ENCODE data around the gene KLRB1.
"Not testable (repeated sequence)": the region's sequence is repeated elsewhere in the genome, so short reads cannot be mapped to it uniquely, and the experiment has no call there.

Gene KLRB1

DNA sequence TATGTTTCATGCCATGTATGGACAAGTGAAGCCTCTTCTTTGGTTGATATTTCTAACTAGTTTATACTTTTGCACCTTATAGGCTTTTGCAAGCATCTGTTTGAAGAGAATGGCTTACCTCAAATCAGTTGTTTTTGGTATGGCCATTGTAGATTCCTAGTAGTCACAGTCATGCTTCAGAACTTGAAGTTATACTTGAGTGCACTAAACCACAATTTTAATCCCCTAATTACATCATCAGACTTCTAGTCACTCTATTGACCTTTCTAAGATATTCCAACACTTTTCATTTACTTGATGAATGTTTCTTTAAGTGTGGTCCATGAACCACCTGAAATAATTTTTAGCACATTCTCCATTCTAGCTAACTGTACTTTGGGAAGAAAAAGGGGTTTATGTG is 18.6 kb upstream of the KLRB1 start:
- Histone ChIP-seq H3K9ac (no peak overlapping the region), H3K4me2 (ENCODE audit: low read length) (no peak overlapping the region), H3K9me3 (ENCODE audit: control insufficient read depth, low read length) (no peaks in the 10 kb centered on the region), H3K36me3 (ENCODE audit: control insufficient read depth, insufficient read depth, low read length) (no peaks in the 10 kb centered on the region), H3K4me3 (ENCODE audit: low read depth, low read length) (no peak overlapping the region), H2AFZ (no peak overlapping the region), H3K79me2 (no peaks in the 10 kb centered on the region), H3K4me1 (no peaks in the 10 kb centered on the region), H3K27me3 (ENCODE audit: control insufficient read depth, insufficient read depth, low read length) (no peaks in the 10 kb centered on the region), H3K27ac (no peak overlapping the region)
- TF ChIP-seq, protein P1, sequence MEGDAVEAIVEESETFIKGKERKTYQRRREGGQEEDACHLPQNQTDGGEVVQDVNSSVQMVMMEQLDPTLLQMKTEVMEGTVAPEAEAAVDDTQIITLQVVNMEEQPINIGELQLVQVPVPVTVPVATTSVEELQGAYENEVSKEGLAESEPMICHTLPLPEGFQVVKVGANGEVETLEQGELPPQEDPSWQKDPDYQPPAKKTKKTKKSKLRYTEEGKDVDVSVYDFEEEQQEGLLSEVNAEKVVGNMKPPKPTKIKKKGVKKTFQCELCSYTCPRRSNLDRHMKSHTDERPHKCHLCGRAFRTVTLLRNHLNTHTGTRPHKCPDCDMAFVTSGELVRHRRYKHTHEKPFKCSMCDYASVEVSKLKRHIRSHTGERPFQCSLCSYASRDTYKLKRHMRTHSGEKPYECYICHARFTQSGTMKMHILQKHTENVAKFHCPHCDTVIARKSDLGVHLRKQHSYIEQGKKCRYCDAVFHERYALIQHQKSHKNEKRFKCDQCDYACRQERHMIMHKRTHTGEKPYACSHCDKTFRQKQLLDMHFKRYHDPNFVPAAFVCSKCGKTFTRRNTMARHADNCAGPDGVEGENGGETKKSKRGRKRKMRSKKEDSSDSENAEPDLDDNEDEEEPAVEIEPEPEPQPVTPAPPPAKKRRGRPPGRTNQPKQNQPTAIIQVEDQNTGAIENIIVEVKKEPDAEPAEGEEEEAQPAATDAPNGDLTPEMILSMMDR (IDR thresholded peaks at IDR 0.05), result no peak

DNA sequence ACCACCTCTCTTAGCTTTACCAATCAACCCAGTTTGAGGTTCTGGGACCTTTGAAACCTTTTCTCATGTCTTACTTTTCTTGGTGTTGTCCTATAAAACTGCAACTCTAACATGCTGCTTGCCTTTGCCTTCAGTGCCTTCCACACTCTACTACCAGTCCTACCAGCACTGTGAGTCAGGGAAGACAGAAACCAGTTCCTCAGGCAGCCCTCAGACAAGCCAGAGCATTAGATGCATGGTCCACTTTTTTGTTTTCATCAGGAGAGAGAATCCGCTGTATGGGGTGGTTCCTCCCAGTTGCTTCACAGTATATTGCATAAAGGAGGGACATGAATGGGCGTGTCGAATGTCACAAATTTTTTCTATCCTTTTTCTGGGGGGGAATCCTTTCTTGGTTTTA is 17.3 kb upstream of the KLRB1 start:
- Histone ChIP-seq H2AFZ (no peak overlapping the region), H3K27ac (no peak overlapping the region), H3K4me2 (ENCODE audit: low read length) (no peak overlapping the region), H3K9me3 (ENCODE audit: control insufficient read depth, low read length) (no peaks in the 10 kb centered on the region), H3K36me3 (ENCODE audit: control insufficient read depth, insufficient read depth, low read length) (no peaks in the 10 kb centered on the region), H3K4me3 (ENCODE audit: low read depth, low read length) (no peak overlapping the region), H3K4me1 (no peaks in the 10 kb centered on the region), H3K79me2 (no peaks in the 10 kb centered on the region), H3K9ac (no peak overlapping the region), H3K27me3 (ENCODE audit: control insufficient read depth, insufficient read depth, low read length) (no peaks in the 10 kb centered on the region)
- TF ChIP-seq, protein P1 (IDR thresholded peaks at IDR 0.05), result no peak

DNA sequence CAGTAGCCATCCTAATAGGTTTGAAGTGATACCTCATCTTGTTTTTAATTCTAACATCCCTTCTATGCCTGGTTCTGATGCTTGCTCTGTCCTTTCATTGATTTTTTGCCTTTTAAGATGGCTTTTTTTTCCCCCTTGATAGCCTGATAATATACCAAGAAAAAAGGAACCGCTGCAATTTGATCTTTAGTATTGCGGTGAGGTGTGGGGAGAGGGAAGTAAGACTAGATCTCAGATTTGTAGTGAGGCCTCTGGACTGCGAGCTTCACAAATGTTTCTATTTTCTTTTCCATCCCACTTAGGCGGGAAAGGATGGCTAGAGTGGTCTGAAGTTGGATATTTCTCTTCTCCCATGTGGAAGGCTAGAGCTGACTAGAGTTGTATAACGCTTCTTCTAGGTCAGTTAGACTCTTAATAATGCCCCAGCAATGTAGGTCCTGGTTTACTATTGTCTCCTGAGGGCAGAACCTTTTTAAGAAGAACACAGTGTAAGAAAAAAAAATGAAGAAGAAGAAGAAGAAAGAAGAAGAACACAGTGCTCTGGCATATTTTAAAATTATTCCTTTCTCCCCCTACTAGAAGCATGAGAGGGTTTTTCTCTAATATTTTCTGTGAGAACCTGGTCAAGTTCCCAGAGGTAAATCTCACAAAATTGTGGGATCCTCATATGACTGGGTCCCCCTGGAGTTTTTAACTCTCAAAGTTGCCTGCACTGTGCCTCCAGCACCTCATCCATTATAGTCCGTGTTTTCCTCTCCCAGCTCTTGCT is 11.9 kb upstream of the KLRB1 start:
- no peaks in the 10 kb centered on the region for H3K27me3 ChIP-seq (ENCODE audit: control insufficient read depth, insufficient read depth, low read length)
- no peaks in the 10 kb centered on the region for H3K9me3 ChIP-seq (ENCODE audit: control insufficient read depth, low read length)
- TF ChIP-seq, protein P1 (IDR thresholded peaks at IDR 0.05), result no peak
- no peak overlapping the region for H3K4me2 ChIP-seq (ENCODE audit: low read length)
- no peaks in the 10 kb centered on the region for H3K4me1 ChIP-seq
- no peaks in the 10 kb centered on the region for H3K79me2 ChIP-seq
- no peak overlapping the region for H2AFZ ChIP-seq
- H3K36me3 ChIP-seq (ENCODE audit: control insufficient read depth, insufficient read depth, low read length), result no peaks in the 10 kb centered on the region
- H3K9ac ChIP-seq, result no peak overlapping the region
- H3K4me3 ChIP-seq (ENCODE audit: low read depth, low read length), result no peak overlapping the region
- no peak overlapping the region for H3K27ac ChIP-seq

DNA sequence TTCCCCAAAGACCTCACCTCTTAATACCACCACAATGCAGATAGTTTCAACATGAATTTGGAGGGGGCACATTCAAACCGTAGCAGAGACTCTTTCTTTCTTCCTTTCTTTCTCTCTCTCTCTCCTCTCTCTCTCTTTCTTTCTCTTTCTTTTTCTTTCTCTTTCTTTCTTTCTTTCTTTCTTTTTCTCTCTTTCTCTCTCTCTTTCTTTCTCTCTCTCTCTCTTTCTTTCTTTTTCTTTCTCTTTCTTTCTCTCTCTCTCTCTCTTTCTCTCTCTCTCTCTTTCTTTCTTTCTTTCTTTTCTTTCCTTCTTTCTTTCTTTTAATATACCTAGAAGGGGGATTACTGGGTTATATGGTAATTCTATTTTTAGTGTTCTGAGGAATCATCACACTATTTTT is 11.2 kb upstream of the KLRB1 start:
- not testable (repeated sequence) for H3K9ac ChIP-seq; H3K27me3 ChIP-seq (ENCODE audit: control insufficient read depth, insufficient read depth, low read length); H3K4me1 ChIP-seq; H3K79me2 ChIP-seq; H3K36me3 ChIP-seq (ENCODE audit: control insufficient read depth, insufficient read depth, low read length); H3K4me3 ChIP-seq (ENCODE audit: low read depth, low read length); H3K4me2 ChIP-seq (ENCODE audit: low read length); H2AFZ ChIP-seq; H3K27ac ChIP-seq; H3K9me3 ChIP-seq (ENCODE audit: control insufficient read depth, low read length)

DNA sequence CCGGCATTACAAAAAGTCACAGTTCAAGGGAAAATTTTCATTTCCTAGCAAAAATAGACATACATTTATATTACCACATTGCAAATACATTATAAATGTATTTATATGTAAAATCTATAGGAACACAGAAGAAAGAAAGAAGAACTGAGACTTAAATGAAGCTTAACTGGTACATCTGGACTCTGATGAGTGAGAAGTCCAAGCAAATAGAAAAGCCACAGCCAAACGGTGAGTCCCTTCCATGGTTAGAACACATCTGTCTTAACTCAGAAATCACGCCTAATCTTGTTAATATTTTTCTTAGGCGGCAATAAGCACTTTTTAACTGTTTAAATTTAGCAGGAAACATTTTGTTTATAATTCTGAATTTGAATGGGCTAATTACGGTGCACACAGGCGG is 9.4 kb upstream of the KLRB1 start:
- Histone ChIP-seq H3K4me3 (ENCODE audit: low read depth, low read length) (no peak overlapping the region), H3K4me1 (no peaks in the 10 kb centered on the region), H3K79me2 (no peaks in the 10 kb centered on the region), H3K4me2 (ENCODE audit: low read length) (no peak overlapping the region), H3K36me3 (ENCODE audit: control insufficient read depth, insufficient read depth, low read length) (no peaks in the 10 kb centered on the region), H3K27me3 (ENCODE audit: control insufficient read depth, insufficient read depth, low read length) (no peaks in the 10 kb centered on the region), H3K27ac (no peak overlapping the region), H3K9ac (no peak overlapping the region), H2AFZ (no peak overlapping the region), H3K9me3 (ENCODE audit: control insufficient read depth, low read length) (no peaks in the 10 kb centered on the region)
- TF ChIP-seq, protein P1 (IDR thresholded peaks at IDR 0.05), result no peak

Data from parathyroid adenoma (tissue), 2 donors.